GM18505 (cell line): ENCODE results near the gene RECQL.

Source experiments
- ATAC-seq: cut with Tn5 transposase; IDR thresholded peaks from one replicate; pipeline ENCODE4 v1.9.1; 2021; ENCODE audit not compliant: unreplicated experiment
- POLR2A ChIP-seq: IDR thresholded peaks from 4 replicates; pipeline ENCODE4 v1.6.1; 2011; ENCODE audit warnings: borderline replicate concordance; ENCODE audit not compliant: insufficient read depth, insufficient read length; ENCODE audit errors: extremely low read depth

The RECQL gene

GRCh38 chr12:21526721-21527345, 25.4 kb upstream of the RECQL start:
- no peak for TF ChIP-seq POLR2A
- no peak for ATAC-seq

DNA sequence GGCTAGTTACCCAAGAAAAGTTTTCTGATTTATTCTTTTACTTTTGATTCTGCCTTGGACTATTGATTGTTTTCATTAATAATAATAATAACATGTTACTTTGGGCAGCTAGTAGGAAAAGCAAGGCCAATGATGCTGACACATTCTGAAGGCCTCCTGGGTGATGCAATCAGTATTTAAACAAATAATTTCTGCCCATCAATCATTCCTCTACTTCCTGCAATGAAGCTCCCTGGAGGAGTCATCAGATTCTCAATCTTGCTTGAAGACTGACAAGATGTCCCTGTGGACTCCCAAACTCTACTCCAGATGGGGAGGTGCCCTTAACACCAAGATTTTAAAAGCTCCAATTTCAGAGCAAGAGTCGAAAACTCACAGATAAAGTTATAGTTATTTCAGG, 24.6 kb upstream of the RECQL start, which contains the start of gene SPX:
Gene SPX, plus strand, starts transcription at position 244 of the 400 bp plus-strand sequence. CDS start 177 bp downstream, outside the sequence.
- TF ChIP-seq POLR2A: no peak
- no peak for ATAC-seq

DNA sequence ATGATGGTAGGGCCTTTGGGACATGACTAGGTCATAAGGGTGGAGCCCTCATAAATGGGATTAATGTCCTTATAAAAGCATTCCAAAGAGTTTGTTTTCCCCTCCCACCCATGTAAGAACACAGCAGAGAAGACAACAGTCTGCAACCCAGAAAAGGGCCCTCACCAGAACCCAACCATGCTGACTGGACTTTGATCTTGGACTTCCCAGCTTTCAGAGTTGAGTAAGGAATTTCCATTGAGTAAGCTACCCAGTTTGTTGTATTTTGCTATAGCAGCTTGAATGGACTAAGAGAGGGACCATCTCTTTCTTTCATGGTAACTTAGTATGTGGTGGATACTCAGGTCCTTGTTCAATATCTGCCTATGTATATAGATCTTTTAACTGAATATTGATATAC, 21.7 kb upstream of the RECQL start:
- no peak for TF ChIP-seq POLR2A
- no peak for ATAC-seq

- ATAC-seq: no peak
- TF ChIP-seq POLR2A: no peak
Observed at GRCh38 chr12:21521541-21521940, 20.1 kb upstream of the RECQL start.

- TF ChIP-seq POLR2A: no peak
- no peak for ATAC-seq
Observed at GRCh38 chr12:21518451-21518850, 17.0 kb upstream of the RECQL start.

DNA sequence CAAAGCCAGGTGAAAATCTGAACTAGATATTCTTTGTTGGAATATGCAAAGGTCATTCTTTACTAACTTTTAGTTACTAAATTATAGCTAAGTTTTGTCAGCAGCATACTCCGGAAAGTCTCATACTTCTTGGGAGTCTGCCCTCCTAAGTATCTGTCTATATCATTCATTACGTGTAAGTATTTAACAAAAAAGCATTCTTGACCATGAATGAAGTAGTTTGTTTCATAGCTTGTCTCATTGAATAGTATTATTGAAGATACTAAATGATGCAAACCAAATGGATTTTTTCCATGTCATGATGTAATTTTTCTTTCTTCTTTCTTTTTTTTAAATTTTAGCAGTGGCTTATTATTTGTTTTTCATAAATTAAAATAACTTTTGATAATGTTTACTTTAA, 14.8 kb upstream of the RECQL start:
- ATAC-seq: no peak
- TF ChIP-seq POLR2A: no peak

- no peak for TF ChIP-seq POLR2A
- peak; percentile 96 for ATAC-seq
Observed at GRCh38 chr12:21509768-21510167, 8.3 kb upstream of the RECQL start.

- no peak for ATAC-seq
- no peak for TF ChIP-seq POLR2A
Observed at GRCh38 chr12:21507849-21508248, 6.4 kb upstream of the RECQL start.

DNA sequence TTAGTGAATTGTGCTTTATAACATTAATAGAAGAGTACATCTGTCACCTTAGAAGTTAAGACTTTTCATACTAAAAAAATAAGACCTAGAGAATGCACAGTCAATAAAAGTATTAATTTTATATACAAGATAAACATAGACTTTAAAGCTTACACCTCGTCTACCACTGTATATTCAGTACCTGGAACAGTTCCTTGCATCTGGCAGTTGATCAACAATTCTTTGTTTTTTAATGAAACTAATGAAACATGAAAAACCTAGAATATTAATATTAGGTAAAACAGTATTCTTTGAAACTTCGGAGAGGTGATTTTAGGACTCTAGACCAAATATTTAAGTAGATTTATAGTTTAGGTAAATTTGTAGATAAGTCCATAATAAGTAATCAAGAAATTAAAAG, 4.5 kb upstream of the RECQL start:
- TF ChIP-seq POLR2A: no peak

GRCh38 chr12:21502872-21503271, 1.4 kb upstream of the RECQL start:
- TF ChIP-seq POLR2A: no peak
- ATAC-seq: no peak

More for the DNA sequence above, 4.5 kb upstream of the RECQL start:
- no peak for ATAC-seq

DNA sequence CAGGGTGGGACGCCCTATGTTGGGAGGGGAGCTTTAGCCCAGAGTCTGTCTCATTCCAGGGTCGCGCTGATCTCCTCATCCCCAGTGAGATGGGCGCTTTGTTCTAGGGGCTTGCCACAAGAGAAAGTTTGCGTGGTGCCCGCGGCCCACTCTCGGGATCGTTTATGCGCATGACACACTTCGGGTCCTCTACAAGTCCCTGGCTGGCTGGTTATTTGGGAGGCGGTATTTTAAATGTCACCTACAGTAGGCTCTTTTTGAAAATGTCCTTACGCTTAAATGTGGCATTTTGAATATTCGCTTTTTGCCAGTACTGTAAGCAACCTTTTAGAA, 695 bp upstream of the RECQL start:
- ATAC-seq: no peak
- TF ChIP-seq POLR2A: no peak

DNA sequence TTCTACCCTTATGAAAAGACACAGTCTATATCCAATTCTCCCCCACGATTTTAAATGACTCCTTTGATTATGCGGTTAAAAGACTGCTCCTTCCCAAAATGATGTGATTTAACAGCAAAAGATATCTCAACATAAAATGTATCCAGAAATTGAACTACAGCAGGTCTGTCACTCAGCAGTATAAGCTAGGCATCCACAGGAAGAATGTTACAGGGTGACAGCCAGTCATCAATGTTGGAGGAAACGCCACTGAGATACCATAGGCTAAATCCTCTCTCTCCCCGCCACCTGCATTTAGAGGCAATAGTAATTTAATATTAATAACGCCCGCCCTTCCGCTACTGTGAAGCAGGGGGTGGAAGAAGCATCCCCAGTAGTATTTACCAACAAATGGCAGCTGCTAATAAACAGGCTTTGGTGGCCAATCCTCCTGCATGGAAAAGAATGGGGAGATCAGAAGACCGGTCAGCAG, 613 bp downstream of the RECQL start:
- TF ChIP-seq POLR2A: no peak
- ATAC-seq: peak; percentile 0

DNA sequence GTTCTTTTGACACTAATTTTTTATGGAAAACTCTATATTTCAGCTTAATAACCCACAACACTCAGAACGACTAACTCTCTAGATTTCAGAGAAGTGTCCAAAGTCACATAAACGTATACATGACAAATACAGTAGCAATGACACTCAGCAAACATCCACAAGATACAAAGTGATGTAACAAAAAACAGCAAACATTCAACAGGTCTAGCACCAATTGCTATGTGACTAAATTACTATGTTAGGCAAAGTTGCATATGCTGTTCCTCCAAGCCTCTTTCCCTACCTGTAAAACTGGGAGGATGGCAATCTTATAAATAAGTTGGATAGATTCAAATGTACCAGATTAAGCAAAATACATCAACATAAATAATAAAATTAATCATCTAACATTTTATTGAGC, 1.7 kb downstream of the RECQL start:
- ATAC-seq: no peak
- TF ChIP-seq POLR2A: no peak

DNA sequence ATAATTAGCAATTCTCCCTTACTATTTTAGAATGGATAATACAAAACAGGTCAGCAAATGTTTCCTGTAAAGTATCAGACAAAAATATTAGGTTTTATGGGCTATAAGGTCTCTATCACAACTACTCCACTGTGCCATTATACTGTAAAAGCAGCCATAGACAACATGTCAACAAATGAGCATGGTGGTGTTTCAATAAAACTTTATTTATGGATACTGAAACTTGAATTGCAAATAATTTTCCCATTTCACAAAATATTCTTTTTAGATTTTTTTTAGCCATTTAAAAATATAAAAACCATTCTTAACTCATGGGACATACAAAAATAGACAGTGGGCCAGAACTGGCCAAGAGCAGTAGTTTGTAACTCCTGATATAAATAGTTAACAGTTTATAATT, 15.4 kb downstream of the RECQL start:
- no peak for ATAC-seq
- TF ChIP-seq POLR2A: no peak

DNA sequence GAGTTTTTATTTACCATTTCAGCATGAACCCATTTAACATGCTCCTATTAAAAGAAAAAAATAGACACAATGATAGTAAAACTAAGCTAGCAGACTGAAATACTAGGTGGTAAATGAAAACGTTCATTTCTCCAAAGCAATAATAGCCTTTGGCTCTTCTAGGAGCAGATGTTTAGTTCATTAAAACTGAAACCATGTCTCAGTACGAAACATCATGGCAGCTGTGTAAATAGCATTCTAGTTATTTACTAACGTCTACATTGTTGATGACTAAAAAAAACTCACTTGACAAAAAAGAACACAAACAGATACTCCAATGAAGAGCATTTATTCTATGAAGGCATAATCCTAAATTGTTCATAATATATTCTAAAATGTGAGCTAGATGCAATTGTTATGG, 17.9 kb downstream of the RECQL start:
- no peak for ATAC-seq
- no peak for TF ChIP-seq POLR2A
